Heart right ventricle (tissue), 16 donors: Measurements from ENCODE around the gene ITGB3. TPM values are rescaled to one million over a fixed set of nuclear protein-coding genes. Genes with fewer than 3 reads are reported as not detected.
"Not testable (repeated sequence)": the region's sequence is repeated elsewhere in the genome, so short reads cannot be mapped to it uniquely, and the experiment has no call there.

Experiments
- ATAC-seq, 8 donors: fragments of 200-7000 bp; cut with Tn5 transposase; one replicate each; pipeline ENCODE4 v1.9.1; 2020; ENCODE audit warnings: mild to moderate bottlenecking in 8 of 8, moderate library complexity in 8 of 8, moderate number of reproducible peaks in 1 of 8
- DNase-seq, 2 donors: peaks; one replicate each; pipeline ENCODE4 v3.0.0-alpha.2; 2020
- H3K27ac ChIP-seq, 10 donors: fragments of 200-600 bp; sonication (generic) in 2 of 10; one replicate each; pipeline versions ENCODE4 v1.5.0 to v1.8.0; 2020 to 2022; ENCODE audit warnings: mild to moderate bottlenecking in 3 of 10
- H3K27me3 ChIP-seq, 7 donors: fragments of 200-600 bp; one replicate each; pipeline ENCODE4 v1.8.0; 2021 to 2022; ENCODE audit warnings: mild to moderate bottlenecking in 2 of 7
- H3K36me3 ChIP-seq, 9 donors: fragments of 200-600 bp; sonication (generic) in 1 of 9; one replicate each; pipeline versions ENCODE4 v1.5.0 to v1.8.0; 2020 to 2022; ENCODE audit warnings: mild to moderate bottlenecking in 2 of 9
- H3K4me1 ChIP-seq, 9 donors: fragments of 200-600 bp; sonication (generic) in 1 of 9; one replicate each; pipeline versions ENCODE4 v1.5.0 to v1.8.0; 2020 to 2022; ENCODE audit warnings: mild to moderate bottlenecking in 4 of 9
- H3K4me3 ChIP-seq, 10 donors: fragments of 200-600 bp; sonication (generic) in 2 of 10; one replicate each; pipeline versions ENCODE4 v1.5.0 to v1.8.0; 2020 to 2022; ENCODE audit warnings: mild to moderate bottlenecking in 7 of 10, moderate library complexity in 2 of 10
- H3K9me3 ChIP-seq, 11 donors: fragments of 200-600 bp in 10 of 11; sonication (generic) in 2 of 11; one replicate each; pipeline versions ENCODE4 v1.5.0 to v1.8.0; 2013 to 2022; ENCODE audit warnings: mild to moderate bottlenecking in 2 of 11, control low read depth in 1 of 11, moderate library complexity in 1 of 11
- CTCF ChIP-seq, 9 donors: fragments of 200-600 bp; sonication (generic) in 2 of 9; IDR thresholded peaks; one replicate each; pipeline versions ENCODE4 v1.5.0 to v1.8.0; 2021 to 2022; ENCODE audit warnings: antibody characterized with exemption in 9 of 9, mild to moderate bottlenecking in 5 of 9, moderate library complexity in 1 of 9
- WGBS, 2 donors: extraction: QIAGEN DNeasy Blood & Tissue Kit; methylation state at CpG; one replicate each; pipeline ENCODE4 v1.1.7; 2013; ENCODE audit warnings: inconsistent platforms in 1 of 2; 5-methylcytosine and 5-hydroxymethylcytosine counted together
- intact Hi-C, 10 donors: fragments of 100-400 bp; cut with DNase I; formaldehyde crosslinking; loops; one replicate each; pipeline versions ENCODE4 v1.11.1 to v1.14.2; 2022
- polyA plus RNA-seq, 2 donors: library from polyadenylated mRNA; stranded (reverse); fragments of 200-250 nt; gene quantifications; one replicate each; pipeline ENCODE4 v1.2.3, GENCODE V29; 2013
- total RNA-seq, 10 donors: library from RNA; stranded (reverse); fragmentation: NEBNext Ultra II Directional in 3 of 10; extraction: Animal tissue kit (Norgen Biotek cat#: 25700) in 3 of 10; gene quantifications; one replicate each; pipeline versions ENCODE4 v1.2.1 to v1.2.4, GENCODE V29; 2021 to 2023
- donor health status: Arrhythmogenic right ventricular cardiomyopathy.
- donor health status: ischemic (EF 13 %, LVEDD 7.1; RV severe dilation, severe dysfunction).
- donor health status: healthy with polysubstance abuse.
- donor health status: DM: no; HTN: yes; CAD: no.
- donor health status: DM: no; HTN: no; CAD: no.
- donor health status: ischemic (EF 25% LVEDD 6.9; RV normal size, moderate dysfunction).
- donor health status: ischemic (EF 25% LVEDD 5.7; RV mildly dilated, moderate dysfunction).
- donor health status: healthy.
- donor health status: DM: yes; HTN: yes; CAD: no.
- donor health status: Ischemic cardiomyopathy.
- donor health status: ischemic (EF 35%, LVEDD 5.7; RV mildly dilated, moderate dysfunction).
- donor health status: nonischemic (EF 11% LVEDD 7.7; RV severe dilation, severe dysfunction).
- donor health status: DM: yes; HTN: yes; CAD: no.
- donor health status: PGD.
- donor health status: ischemic (EF 29% LVEDD 5.4; RV normal size, mild dysfunction).
- donor health status: nonischemic (EF 23%, LVEDD 6.1; RV moderate dilation, normal function).

ITGB3 gene
- total and polyA plus RNA-seq, 12 donors, result 1.9 to 18.0 (median 3.2) TPM

GRCh38 chr17:47223460-47223859, 30.2 kb upstream of the ITGB3 start:
- intact Hi-C loops, result loop anchor here in 2 of 10 donors (5.0 to 10.0 kb wide), 2 partner anchors 36 to 49 kb away; partner anchors contain the start of gene CDC27 (in 1 of the 2)
- Histone ChIP-seq H3K4me1 (peaks cover 26 to 72% (median 49%) of the 10 kb centered on the region in 9 donors), H3K36me3 (no peaks in the 10 kb centered on the region), H3K9me3 (no peaks in the 10 kb centered on the region), H3K27me3 (no peaks in the 10 kb centered on the region), H3K4me3 (no peak overlapping the region), H3K27ac (peak overlapping the region in 9 of 10 donors; percentile 84 to 97 (median 88))
- DNase-seq, result no peak
- no peak for ATAC-seq
- 87 to 93% methylated on average over 5 of the region's 5 CpGs for WGBS, 2 donors
- TF ChIP-seq CTCF (IDR thresholded peaks at IDR 0.05), result no peak

GRCh38 chr17:47224077-47224476, 29.6 kb upstream of the ITGB3 start:
- intact Hi-C loops, result loop anchor here in 3 of 10 donors (2.0 to 10.0 kb wide), 3 partner anchors 35 to 49 kb away; partner anchors contain the start of gene CDC27 (in 2 of the 3)
- WGBS, 2 donors, result 100% methylated on average over 2 of the region's 2 CpGs
- not testable (repeated sequence) for DNase-seq, ATAC-seq, H3K9me3 ChIP-seq, H3K27me3 ChIP-seq, H3K36me3 ChIP-seq, H3K4me3 ChIP-seq
- Histone ChIP-seq H3K27ac (peak overlapping the region; percentile 82 to 97 (median 88)), H3K4me1 (peaks cover 26 to 66% (median 43%) of the 10 kb centered on the region in 9 donors)

- peaks cover 26 to 62% (median 40%) of the 10 kb centered on the region in 9 donors for H3K4me1 ChIP-seq
- H3K4me3 ChIP-seq, result no peak overlapping the region
- peak overlapping the region; percentile 82 to 97 (median 88) for H3K27ac ChIP-seq
- no peak for DNase-seq
- H3K27me3 ChIP-seq, result no peaks in the 10 kb centered on the region
- no peaks in the 10 kb centered on the region for H3K9me3 ChIP-seq
- intact Hi-C loops, result loop anchor here in 3 of 10 donors (2.0 to 10.0 kb wide), 3 partner anchors 36 to 50 kb away; partner anchors contain the start of gene CDC27 (in 2 of the 3)
- peak in 4 of 8 donors; percentile 2 to 17 (median 8) for ATAC-seq
- TF ChIP-seq CTCF (IDR thresholded peaks at IDR 0.05), result no peak
- WGBS, 2 donors, result 24 to 34% methylated on average over 1 of the region's 1 CpG
- no peaks in the 10 kb centered on the region for H3K36me3 ChIP-seq
Measured at GRCh38 chr17:47224966-47225365, 28.7 kb upstream of the ITGB3 start.

- H3K4me3 ChIP-seq, result no peak overlapping the region
- ATAC-seq, result peak; percentile 65 to 90 (median 85)
- no peak for TF ChIP-seq CTCF (IDR thresholded peaks at IDR 0.05)
- H3K36me3 ChIP-seq, result no peaks in the 10 kb centered on the region
- 33% methylated on average over 3 of the region's 3 CpGs for WGBS, 2 donors
- intact Hi-C loops, result loop anchor here in 2 of 10 donors (2.0 to 10.0 kb wide), 2 partner anchors 37 to 51 kb away; partner anchors contain the start of gene CDC27 (in 1 of the 2)
- peak in 1 of 2 donors; percentile 93 for DNase-seq
- H3K27me3 ChIP-seq, result no peaks in the 10 kb centered on the region
- peaks cover 24 to 62% (median 43%) of the 10 kb centered on the region in 9 donors for H3K4me1 ChIP-seq
- H3K9me3 ChIP-seq, result no peaks in the 10 kb centered on the region
- H3K27ac ChIP-seq, result peak overlapping the region; percentile 82 to 97 (median 88)
Measured at GRCh38 chr17:47225436-47225858, 28.2 kb upstream of the ITGB3 start.
